GM19238 (cell line): ENCODE data around the gene ARHGEF7.

Experiments
- DNase-seq: peaks from one replicate; pipeline ENCODE4 v3.0.0; 2011; ENCODE audit warnings: low spot score; ENCODE audit not compliant: insufficient read length

ARHGEF7 gene

GRCh38 chr13:111323549-111323948 is 208.4 kb downstream of the ARHGEF7 start:
- no peak for DNase-seq

- no peak for DNase-seq
These were observed 209.0 kb downstream of the ARHGEF7 start for GRCh38 chr13:111323950-111324651.

GRCh38 chr13:111324736-111325135 is 209.6 kb downstream of the ARHGEF7 start:
- no peak for DNase-seq

GRCh38 chr13:111325146-111325890 is 210.2 kb downstream of the ARHGEF7 start:
- no peak for DNase-seq

GRCh38 chr13:111325941-111326620 is 211.0 kb downstream of the ARHGEF7 start:
- no peak for DNase-seq

GRCh38 chr13:111326621-111326965 is 211.5 kb downstream of the ARHGEF7 start:
- DNase-seq: no peak

GRCh38 chr13:111326981-111327642 is 212.0 kb downstream of the ARHGEF7 start:
- DNase-seq: no peak

GRCh38 chr13:111327730-111328573 is 212.8 kb downstream of the ARHGEF7 start:
- no peak for DNase-seq

- DNase-seq: no peak
These were observed 213.7 kb downstream of the ARHGEF7 start for GRCh38 chr13:111328574-111329410.

- no peak for DNase-seq
These were observed 214.5 kb downstream of the ARHGEF7 start for GRCh38 chr13:111329641-111330040.

GRCh38 chr13:111330066-111330610 is 215.0 kb downstream of the ARHGEF7 start:
- no peak for DNase-seq

- DNase-seq: no peak
These were observed 220.2 kb downstream of the ARHGEF7 start for GRCh38 chr13:111335298-111335697.

- no peak for DNase-seq
These were observed 221.6 kb downstream of the ARHGEF7 start for GRCh38 chr13:111336666-111337065.

GRCh38 chr13:111337206-111337605 is 222.1 kb downstream of the ARHGEF7 start:
- DNase-seq: no peak

- no peak for DNase-seq
These were observed 222.6 kb downstream of the ARHGEF7 start for GRCh38 chr13:111337741-111338140.

GRCh38 chr13:111338841-111339240 is 223.7 kb downstream of the ARHGEF7 start:
- DNase-seq: no peak

- DNase-seq: no peak
These were observed 224.4 kb downstream of the ARHGEF7 start for GRCh38 chr13:111339366-111340143.

- DNase-seq: no peak
These were observed 226.8 kb downstream of the ARHGEF7 start for GRCh38 chr13:111341886-111342285.

- DNase-seq: no peak
These were observed 227.6 kb downstream of the ARHGEF7 start for GRCh38 chr13:111342721-111343120.
